ENCODE results near the gene ANKAR.
A peak's percentile ranks its signal among the peaks of the same experiment; 100 is the strongest.
"Not testable (repeated sequence)": the region's sequence is repeated elsewhere in the genome, so short reads cannot be mapped to it uniquely, and the experiment has no call there.

Gene ANKAR

DNA sequence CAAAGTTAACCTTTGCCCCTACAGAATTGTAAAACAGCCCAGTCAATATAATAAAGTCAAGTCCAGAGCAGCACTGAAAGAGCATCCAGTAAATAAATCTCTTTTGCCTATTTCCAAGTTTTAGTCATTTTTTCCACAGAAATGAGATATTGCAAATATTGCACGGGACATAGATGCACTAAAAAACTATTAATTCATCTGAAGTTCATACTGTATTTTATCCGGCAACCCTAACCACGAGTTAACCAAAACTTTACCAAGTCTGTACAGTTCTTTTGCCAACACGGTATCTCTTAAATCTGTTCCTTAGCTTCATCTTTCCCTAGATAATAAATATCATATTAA is 13.7 kb upstream of the ANKAR start:
- no peak for DNase-seq (ENCODE audit: low read depth in 2 of 2)

DNA sequence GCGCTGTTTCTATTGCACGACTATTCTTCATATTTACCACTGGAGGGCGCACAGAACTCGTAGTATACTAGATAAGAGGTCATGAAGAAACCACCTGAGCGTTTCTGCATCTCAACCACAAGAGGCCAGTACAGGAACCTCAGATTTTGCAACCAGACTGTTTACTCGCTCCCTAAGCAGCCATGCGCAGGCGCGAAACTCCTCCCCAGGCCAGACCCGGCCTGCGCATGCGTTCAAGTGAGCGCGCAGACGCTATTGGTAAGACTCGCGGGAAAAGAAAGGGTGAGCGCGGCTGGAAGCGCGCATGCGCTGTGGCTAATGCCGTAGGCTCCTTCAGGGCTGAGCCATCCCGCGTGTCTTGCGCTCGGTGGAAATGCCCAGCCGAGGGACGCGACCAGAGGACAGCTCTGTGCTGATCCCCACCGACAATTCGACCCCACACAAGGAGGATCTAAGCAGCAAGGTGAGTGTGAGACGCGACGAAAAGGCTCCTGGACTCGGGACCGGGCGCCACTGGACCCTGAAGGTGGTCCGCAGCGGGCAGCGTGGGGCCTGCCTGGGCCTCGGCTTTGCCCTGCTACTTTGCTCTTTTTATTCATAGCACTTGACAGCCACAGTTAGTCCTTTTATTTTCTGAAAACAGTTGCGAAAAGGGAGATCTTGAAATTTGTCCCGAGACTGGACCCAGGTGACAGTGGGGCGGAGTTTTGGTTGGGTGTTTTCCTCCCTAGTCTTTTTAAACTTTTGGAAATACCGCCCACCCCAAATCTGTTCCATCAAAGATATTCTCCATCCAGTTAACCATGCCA is 13.1 kb upstream of the ANKAR start, which contains the start of gene ASNSD1:
Gene ASNSD1, plus strand, starts transcription at position 312 of the 809 bp plus-strand sequence. CDS start 4,674 bp downstream, outside the sequence.
- DNase-seq (ENCODE audit: low read depth in 2 of 2) = peak; percentile 99

- no peak for DNase-seq (ENCODE audit: low read depth in 2 of 2)
These were observed 12.5 kb upstream of the ANKAR start for GRCh38 chr2:189661957-189662321.

- DNase-seq (ENCODE audit: low read depth in 2 of 2) = no peak
These were observed 11.7 kb upstream of the ANKAR start for GRCh38 chr2:189662669-189663226.

- not testable (repeated sequence) for DNase-seq (ENCODE audit: low read depth in 2 of 2)
These were observed 11.2 kb upstream of the ANKAR start for GRCh38 chr2:189663319-189663718.

GRCh38 chr2:189669913-189670312 is 4.6 kb upstream of the ANKAR start:
- no peak for DNase-seq (ENCODE audit: low read depth in 2 of 2)

DNA sequence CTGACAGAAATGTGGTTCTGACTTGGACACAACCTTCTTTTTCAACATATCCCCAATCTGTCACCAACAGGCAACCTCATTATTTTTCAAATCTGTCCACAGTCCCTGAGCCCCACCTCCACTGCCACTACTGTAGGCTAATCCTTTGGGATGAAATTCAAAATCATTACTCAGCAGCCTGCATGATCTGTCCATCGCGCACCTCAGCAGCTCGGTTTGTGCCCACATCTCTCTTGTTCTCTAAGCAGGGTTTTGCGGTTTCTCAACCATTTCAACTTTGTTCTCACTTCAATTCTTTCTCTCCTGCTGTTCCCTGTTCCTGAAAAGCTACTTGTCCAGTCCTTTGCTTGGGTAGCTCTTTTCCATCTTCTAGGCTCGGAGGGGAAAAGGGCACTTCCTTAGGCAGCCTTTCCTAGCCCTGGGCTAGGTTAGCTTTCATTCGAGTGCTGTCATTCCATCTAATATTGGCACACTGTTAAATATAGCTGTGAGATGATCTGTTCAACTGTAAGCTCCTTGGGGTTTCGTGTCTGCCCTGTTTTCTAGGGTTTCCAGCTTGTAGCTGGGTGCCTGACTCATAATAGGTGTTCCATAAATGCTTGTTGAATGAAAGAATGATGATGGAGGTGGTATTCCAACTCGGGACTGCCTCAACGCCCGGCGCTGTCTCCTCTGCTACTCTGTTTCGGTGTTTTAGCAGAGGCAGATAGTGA is 653 bp upstream of the ANKAR start:
- no peak for DNase-seq (ENCODE audit: low read depth in 2 of 2)

GRCh38 chr2:189676471-189676870 is 2.0 kb downstream of the ANKAR start:
- no peak for DNase-seq (ENCODE audit: low read depth in 2 of 2)

GRCh38 chr2:189679226-189679625 is 4.8 kb downstream of the ANKAR start:
- DNase-seq (ENCODE audit: low read depth in 2 of 2) = no peak

- DNase-seq (ENCODE audit: low read depth in 2 of 2) = no peak
These were observed 6.7 kb downstream of the ANKAR start for GRCh38 chr2:189681203-189681602.

GRCh38 chr2:189681903-189682302 is 7.4 kb downstream of the ANKAR start:
- DNase-seq (ENCODE audit: low read depth in 2 of 2) = no peak

DNA sequence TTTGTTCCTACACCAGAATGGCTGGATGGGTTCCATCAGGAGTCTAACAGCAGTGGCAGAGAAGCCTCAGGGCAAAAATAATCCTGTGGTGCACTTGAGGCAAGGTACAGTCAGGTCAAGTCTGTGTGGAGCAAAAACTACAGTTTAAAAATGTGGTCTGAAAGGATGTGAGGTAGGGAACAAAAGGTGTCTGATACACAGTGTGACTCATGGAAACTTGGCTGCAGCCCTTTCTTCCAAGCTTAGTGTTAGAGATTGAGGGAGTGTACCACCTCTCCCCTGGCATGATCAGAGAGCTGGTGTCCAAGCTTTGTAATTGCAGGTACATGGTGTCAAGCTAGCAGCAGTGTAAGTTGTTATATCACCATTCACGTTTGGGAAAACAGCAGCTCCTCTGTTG is 8.9 kb downstream of the ANKAR start:
- no peak for DNase-seq (ENCODE audit: low read depth in 2 of 2)

DNA sequence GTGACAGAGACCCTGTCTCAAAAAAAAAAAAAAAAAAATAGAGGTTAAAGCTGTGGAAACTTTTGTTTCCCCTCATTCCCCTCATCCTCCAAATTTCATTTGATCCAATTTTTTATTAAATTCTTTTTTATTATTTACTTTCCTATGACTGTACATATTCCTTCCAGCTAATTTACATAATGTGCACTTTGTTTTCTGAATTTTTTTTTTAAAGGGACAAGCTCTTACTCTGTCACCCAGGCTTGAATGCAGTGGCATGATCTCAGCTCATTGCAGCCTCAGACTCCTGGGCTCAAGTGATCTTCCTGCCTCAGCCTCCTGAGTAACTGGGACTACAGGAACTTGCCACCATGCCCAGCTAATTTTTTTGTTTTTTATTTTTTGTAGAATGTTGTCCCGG is 10.3 kb downstream of the ANKAR start:
- no peak for DNase-seq (ENCODE audit: low read depth in 2 of 2)

DNA sequence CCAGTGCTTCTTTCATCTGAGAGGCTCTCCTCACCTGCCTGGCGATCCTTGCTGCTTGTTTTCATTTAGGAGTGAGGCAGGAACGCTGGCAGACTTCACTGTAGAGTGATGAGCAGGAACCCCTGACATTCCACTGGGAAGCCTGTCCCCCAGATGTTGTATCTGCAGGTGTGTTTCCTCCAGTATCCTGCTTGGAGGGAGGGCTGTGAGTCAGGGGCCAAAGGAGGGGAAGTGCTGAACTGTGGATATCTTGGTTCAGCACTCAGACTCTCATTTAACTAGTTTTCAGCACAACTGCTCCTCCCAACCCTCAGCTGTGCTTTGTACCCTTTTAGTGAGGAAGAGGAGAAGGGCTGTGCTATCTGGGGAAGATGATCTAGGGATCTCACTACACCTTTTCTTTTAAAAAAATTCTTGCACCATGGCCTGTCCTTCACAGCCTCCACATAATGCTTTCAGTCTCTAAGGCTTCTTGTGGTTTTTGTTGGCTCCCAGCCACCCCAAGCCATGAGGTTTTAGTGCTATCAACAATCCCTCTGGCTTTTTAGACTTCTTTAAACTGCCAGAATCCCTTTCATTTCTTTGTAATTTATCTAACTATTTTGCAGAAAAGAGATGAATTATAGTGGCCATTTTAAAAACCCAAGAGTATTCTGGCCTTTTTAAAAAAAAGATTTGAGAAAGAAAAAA is 11.2 kb downstream of the ANKAR start:
- peak; percentile 38 to 48 for DNase-seq (ENCODE audit: low read depth in 2 of 2)

DNA sequence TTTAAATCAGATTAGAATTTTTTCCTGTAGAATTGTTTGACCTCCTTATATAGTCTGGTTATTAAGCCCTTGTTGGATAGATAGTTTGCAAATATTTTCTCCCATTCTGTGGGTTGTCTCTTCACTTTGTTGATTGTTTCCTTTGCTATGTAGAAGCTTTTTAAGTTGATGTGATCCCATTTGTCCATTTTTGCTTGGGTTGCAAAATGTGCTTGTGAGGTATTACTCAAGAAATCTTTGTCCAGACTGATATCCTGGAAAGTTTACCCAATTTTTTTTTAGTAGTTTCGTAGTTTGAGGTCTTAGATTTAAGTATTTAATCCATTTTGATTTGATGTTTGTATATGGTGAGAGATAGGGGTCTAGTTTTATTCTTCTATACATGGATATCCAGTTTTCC is 13.3 kb downstream of the ANKAR start:
- not testable (repeated sequence) for DNase-seq (ENCODE audit: low read depth in 2 of 2)

GRCh38 chr2:189696223-189696622 is 21.8 kb downstream of the ANKAR start:
- DNase-seq (ENCODE audit: low read depth in 2 of 2) = no peak

GRCh38 chr2:189698020-189698887 is 23.8 kb downstream of the ANKAR start:
- DNase-seq (ENCODE audit: low read depth in 2 of 2) = peak in 1 of 2 experiments; percentile 14

DNA sequence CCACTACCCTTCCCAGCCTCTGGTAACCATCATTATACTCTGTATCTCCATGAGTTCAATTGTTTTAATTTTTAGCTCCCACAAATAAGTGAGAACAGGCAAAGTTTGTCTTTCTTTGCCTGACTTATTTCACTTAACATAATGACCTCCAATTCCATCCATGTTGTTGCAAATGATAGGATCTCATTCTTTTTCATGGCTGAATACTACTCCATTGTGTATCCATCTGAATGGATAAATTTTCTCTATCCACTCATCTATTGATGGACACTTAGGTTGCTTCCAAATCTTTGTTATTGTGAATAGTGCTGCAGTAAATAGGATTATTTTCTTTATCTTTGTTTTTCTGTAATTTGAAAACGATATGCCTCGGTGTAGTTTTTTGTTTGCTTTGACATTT is 26.2 kb downstream of the ANKAR start:
- DNase-seq (ENCODE audit: low read depth in 2 of 2) = no peak

DNA sequence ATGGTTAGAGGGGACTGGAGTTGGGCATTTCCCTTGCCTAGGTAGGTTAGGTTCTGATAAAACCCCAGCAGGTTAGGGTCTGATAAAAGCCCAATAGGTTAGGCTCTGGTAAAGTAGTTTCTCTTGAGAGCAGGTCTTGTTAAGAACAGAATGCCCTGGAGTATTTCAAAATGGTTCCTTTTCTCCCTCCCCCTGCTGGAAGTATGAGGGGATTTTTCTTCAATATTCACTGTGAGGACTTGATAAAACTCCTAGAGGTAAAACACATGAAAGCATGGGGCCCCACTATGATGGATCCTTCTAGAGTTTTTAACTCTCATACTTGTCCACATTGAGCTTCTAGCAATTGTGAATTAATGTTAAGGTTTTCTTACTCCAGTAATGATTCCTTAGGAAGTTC is 27.6 kb downstream of the ANKAR start:
- no peak for DNase-seq (ENCODE audit: low read depth in 2 of 2)

DNA sequence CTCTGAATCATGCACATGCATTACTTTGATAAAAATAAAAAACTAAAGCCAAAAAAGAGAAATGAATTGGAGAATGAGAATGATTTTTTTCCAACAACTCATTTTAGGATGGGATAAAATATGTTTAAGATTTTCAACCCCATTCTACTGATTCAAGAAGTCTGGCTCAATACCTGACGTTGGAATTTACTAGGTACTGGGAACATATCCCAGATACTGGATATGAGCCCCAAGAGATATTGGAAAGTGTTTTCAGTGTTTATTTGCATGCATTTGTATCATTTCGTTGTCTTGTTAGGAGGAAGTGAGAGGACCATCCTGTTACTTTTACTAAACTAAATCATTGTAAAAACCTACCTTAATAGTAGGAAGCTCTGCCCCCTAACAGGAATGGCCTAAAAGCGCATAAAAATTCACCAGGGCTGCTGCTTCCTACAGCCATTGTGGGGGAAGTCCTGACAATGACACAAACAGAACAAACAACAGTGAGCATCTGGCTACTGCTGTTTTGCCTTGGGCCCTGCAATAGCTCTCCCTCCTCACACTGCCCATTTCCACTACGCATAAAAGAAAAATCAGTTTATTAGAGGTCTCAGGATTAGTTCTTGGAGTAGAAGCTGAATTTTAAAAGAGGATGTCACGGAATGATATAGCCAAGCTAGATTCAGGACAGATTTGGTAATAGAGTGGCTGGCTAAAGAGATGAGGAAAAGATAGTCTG is 35.2 kb downstream of the ANKAR start:
- no peak for DNase-seq (ENCODE audit: low read depth in 2 of 2)

DNA sequence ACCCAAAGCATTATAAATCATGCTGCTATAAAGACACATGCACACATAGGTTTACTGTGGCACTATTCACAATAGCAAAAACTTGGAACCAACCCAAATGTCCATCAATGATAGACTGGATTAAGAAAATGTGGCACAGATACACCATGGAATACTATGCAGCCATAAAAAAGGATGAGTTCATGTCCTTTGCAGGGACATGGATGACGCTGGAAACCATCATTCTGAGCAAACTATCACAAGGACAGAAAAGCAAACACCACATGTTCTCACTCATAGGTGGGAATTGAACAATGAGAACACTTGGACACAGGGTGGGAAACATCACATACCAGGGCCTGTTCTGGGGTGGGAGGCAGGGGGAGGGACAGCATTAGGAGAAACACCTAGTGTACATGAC is 43.1 kb downstream of the ANKAR start:
- DNase-seq (ENCODE audit: low read depth in 2 of 2) = not testable (repeated sequence)
